8988T (cell line): Measurements from ENCODE around the gene MPC1L.
A peak's percentile ranks its signal among the peaks of the same experiment; 100 is the strongest.

Experiments used
- DNase-seq: peaks from one replicate; pipeline ENCODE4 v3.0.0; 2011

MPC1L gene

GRCh38 chrX:40632199-40632598 is 9.0 kb downstream of the MPC1L start:
- DNase-seq: no peak

DNA sequence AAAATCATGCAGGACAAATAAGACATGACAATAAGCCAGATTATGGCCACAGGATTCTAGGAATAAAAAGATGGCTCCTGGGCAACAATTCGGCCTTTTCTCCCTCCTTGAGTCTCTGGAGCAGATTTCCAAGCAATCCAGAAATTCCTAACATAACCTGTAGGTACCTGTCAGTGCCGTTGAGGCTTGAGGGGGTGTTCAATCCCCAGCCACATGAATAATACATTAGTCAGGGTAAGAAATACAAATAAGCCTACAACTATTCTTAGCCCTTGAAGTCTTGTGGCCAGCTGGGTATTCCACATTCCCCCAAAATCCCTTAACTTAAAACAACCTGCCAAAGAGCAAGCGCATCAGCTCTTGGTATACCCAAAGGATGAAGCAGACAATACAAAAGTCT is 14.5 kb downstream of the MPC1L start:
- DNase-seq: no peak

- no peak for DNase-seq
Observed at GRCh38 chrX:40644176-40644575, 20.9 kb downstream of the MPC1L start.

GRCh38 chrX:40644821-40645358 is 21.7 kb downstream of the MPC1L start:
- no peak for DNase-seq

- no peak for DNase-seq
Observed at GRCh38 chrX:40646489-40647306, 23.5 kb downstream of the MPC1L start.

DNA sequence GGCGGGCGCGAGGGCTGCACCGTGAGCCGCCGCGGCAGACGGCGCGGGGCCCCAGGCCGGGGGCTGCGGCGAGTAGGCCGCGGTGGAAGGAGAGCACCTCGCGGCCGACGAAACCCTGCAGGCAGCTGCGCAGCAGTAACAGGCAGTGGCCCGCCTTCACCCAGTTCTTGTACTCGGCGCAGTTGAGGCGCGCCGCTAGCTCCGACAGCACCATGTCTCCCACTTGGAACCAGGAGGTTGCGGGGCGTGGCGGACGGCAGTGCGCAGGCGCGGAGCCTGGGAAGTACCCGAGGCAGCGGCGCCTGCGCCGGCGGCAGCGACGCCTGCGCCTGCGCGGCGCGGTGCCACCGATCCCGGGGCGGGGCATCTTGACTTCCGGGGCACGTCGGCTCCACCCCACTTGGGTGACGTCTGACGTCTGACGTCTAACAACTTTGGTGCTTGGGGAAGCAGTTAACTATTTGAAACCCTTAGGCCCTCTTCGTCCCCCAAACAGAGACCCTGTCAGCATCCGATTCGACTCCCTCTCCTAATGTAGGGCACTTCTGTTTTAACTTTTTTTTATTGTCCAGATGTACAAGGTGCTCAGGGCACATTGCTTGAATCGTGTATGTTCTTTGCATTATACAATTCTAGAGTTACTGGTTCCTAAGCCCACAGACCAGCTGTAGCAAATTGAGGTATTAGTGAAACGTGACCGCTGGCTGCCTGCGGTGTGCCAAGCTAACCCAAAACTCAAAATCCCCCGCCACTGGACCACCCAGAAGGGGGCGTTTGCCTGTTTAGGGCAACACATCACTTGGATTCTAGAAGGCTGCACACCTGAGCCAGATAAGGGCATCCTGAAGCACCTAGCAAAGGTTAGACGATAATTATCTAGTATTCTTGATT is 24.3 kb downstream of the MPC1L start, which contains the start of gene CXorf38:
Gene CXorf38, minus strand, starts transcription at position 255 of the 891 bp plus-strand sequence. Its CDS starts 41 bp downstream, at position 214.
- DNase-seq: peak; percentile 84

GRCh38 chrX:40651620-40652223 is 28.5 kb downstream of the MPC1L start:
- DNase-seq: no peak

- no peak for DNase-seq
Observed at GRCh38 chrX:40652664-40653063, 29.4 kb downstream of the MPC1L start.

GRCh38 chrX:40653535-40653934 is 30.3 kb downstream of the MPC1L start:
- no peak for DNase-seq

GRCh38 chrX:40660381-40660780 is 37.2 kb downstream of the MPC1L start:
- no peak for DNase-seq

- no peak for DNase-seq
Observed at GRCh38 chrX:40661489-40661888, 38.3 kb downstream of the MPC1L start.

DNA sequence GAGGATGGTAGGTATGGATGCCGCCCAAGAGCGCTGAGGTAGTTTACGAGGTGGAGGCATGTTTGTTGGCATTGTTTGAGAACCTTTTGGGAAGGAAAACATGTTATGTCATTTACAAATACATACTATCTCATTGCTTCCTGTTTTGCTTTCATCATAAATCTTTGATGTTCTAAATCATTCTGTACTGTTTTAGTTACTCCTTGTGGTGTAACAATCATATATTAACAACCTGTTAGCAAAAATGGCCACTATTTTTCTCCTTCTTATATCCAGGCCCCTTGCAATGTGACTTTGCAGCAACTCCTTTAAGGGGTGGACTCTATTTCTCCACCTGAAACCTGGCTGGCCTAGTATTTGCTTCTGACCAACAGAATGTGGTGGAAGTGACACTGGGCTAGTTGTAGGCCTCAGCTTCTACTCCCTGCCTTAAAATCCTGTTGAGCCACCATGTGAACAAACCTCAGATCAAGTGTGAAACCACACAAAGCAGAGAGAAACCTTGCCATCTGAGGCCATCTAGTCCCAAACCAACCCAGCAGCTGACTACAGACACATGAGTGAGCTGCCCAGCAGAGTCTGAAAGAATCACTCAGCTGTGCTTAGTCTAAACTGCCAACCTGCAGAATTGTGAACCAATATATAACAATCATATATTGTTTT is 40.0 kb downstream of the MPC1L start:
- no peak for DNase-seq

DNA sequence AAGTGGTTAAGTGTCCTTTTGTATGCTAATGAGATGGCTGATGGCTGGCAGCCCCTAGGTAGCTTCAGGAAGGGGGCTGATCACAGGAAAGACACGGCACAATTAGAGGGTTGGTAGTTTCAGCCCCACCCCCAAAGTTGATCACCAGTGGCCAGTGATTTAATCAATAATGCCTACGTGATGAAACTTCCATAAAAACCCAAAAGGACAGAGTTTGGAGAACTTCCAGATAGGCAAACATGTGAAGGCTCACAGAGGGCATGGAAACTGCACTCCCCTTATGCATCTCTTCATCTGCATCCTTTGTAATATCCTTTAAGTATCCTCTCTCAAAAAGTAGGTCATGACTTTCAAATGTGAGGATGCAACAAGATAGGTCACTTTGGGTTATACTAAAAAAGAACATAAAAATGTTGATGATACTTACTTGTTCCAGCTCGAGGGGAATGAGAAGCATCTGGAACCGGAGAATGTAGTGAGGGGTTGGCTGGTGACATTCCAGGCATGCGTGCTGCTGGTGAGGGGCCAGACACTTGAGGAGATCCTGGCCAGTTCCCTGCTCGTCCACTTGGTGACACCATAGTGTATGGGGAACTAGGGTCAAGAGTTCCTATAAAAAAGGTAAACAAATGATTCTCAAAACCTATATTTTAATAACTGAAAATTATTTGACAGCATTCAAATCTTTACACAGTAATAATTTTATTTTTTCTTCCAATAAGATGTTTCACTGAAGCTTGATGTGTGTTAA is 40.8 kb downstream of the MPC1L start:
- DNase-seq: no peak

DNA sequence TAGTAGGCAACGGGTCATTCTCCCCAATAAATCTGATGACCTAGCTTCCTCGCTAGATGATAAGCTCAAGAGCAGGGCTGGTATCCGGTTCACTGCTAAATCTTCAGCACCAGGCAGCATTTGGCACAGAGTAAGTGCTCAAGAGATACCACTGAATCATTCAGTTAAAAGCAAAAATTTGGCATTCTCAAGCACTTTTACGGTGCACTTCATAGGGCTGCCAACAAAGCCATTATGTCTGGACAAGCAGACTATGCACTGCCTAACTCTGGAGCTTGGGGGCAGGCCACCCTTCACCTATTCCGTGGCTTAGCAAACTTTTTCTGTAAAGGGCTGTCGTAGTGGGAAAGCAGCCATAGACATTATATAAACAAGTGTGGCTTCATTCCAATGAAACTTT is 47.9 kb downstream of the MPC1L start:
- DNase-seq: no peak
